Epithelial cell of umbilical artery (primary cell): ENCODE data around the gene NFAT5. TPM values are rescaled to one million over a fixed set of nuclear protein-coding genes. Genes with fewer than 3 reads are reported as not detected.

ENCODE experiments used
- total RNA-seq: library from RNA; depleted of rRNA; stranded (reverse); fragments of >200 nt; gene quantifications from 2 replicates; pipeline ENCODE4 v1.2.3, GENCODE V29; 2014

NFAT5 gene
- 7.8 and 13.7 TPM in 2 replicates for total RNA-seq

DNA sequence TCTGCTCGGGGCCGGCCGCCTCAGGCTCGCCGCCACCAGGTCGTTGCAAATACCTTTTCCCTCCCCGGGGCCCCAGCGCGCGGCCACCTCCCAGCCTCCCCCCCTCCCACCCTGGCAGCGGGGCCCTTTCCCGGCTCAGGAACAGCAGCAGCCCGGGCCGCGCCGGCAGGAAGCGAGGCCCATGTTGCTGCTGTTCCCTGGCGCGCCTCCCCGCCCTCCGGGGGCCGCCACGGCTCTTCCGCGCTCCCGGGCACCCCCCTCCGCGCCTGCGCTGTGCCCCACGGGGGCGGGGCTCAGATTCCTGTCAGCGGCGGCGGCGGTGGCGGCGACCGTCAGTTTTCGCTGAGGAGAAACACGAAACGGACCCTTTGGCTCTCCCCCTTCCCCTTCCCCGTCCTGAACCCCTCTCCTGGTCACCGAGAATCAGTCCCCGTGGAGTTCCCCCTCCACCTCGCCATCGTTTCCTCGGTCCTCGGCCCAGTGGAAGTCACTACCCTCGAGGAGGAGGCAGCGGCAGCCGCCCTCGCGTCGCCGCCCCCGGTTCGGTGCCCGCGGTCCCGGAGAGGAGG is at the start of gene NFAT5:
Gene NFAT5 (plus strand): TSS at position 296 of the 569 bp plus-strand sequence. CDS start 336 bp downstream, outside the sequence.

DNA sequence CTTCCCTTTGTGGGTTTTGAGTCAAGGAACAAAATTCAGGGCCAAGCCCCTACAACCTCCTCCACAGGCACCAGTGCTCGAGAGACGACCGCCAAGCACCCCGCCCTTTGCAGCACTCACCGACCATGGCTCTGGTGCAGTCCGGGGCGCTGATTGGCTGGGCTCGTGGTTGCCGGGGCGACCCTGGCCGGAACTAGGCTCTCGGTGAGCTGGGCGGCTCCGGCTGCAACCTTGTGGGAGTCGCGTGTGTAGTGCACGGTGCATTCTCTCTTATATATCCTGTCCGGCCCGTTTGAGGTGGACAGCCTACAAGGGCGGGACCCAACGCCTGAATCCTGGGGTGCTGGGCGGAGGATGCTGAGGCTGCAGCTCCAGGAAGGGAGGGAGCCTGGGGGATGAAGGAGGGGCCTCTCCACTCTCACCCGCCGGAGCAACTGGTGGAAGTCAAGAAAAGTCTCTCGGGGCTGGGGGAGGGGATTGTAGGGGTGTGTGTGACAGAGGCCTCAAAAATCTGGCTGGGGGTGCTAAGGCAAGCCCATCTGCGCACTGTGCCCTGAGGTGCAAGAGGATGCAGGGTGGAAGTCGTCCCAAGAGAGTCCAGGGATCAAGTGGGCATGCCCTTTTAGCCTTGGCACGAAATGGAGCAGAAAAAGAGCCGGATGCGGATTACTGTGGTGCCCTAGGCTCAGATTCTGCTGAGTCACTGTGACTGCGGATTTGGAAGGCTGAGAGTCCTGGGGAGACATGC is 160.7 kb downstream of the NFAT5 start, which contains the start of gene NQO1:
Gene NQO1 (minus strand): TSS at position 248 of the 748 bp plus-strand sequence. CDS start 121 bp downstream, at position 127.

Other genes starting within 250 kb of the NFAT5 start
- 17.2 and 28.0 TPM in 2 replicates for gene PDF, start 235.4 kb upstream of the NFAT5 start, total RNA-seq
- gene COG8, start 226.4 kb upstream of the NFAT5 start, total RNA-seq: 27.3 and 29.6 TPM in 2 replicates
- 43.2 and 48.5 TPM in 2 replicates for gene NIP7, start 226.2 kb upstream of the NFAT5 start, total RNA-seq
- gene TMED6, start 214.2 kb upstream of the NFAT5 start, total RNA-seq: not detected in 2 replicates
- gene TERF2, start 180.0 kb upstream of the NFAT5 start, total RNA-seq: 11.6 and 12.0 TPM in 2 replicates
- 79.3 and 138 TPM in 2 replicates for gene CYB5B, start 141.3 kb upstream of the NFAT5 start, total RNA-seq
- gene NQO1, start 160.6 kb downstream of the NFAT5 start, total RNA-seq: 250 and 426 TPM in 2 replicates
- 22.7 and 24.8 TPM in 2 replicates for gene NOB1, start 189.0 kb downstream of the NFAT5 start, total RNA-seq
- 14.9 and 22.2 TPM in 2 replicates for gene WWP2, start 196.4 kb downstream of the NFAT5 start, total RNA-seq